Hematopoietic multipotent progenitor cell treated with erythropoietin and hydrocortisone succinate and interleukin-3 and kit ligand, for 6 days (in vitro differentiated cells): ENCODE data around the gene L1TD1.
"Not testable (repeated sequence)": the region's sequence is repeated elsewhere in the genome, so short reads cannot be mapped to it uniquely, and the experiment has no call there.

Experiments used
- DNase-seq: peaks from one replicate; pipeline ENCODE4 v3.0.0-alpha.2; 2015

L1TD1 gene

GRCh38 chr1:62208087-62208486, 13.4 kb downstream of the L1TD1 start:
- no peak for DNase-seq

GRCh38 chr1:62208970-62209369, 14.3 kb downstream of the L1TD1 start:
- DNase-seq: no peak

- no peak for DNase-seq
Measured at GRCh38 chr1:62209931-62210595, 15.4 kb downstream of the L1TD1 start.

- DNase-seq: no peak
Measured at GRCh38 chr1:62210960-62211359, 16.3 kb downstream of the L1TD1 start.

GRCh38 chr1:62212411-62212810, 17.8 kb downstream of the L1TD1 start:
- no peak for DNase-seq

GRCh38 chr1:62213075-62213914, 18.6 kb downstream of the L1TD1 start:
- no peak for DNase-seq

GRCh38 chr1:62218604-62219003, 24.0 kb downstream of the L1TD1 start:
- no peak for DNase-seq

- not testable (repeated sequence) for DNase-seq
Measured at GRCh38 chr1:62220456-62220855, 25.8 kb downstream of the L1TD1 start.

- no peak for DNase-seq
Measured at GRCh38 chr1:62221171-62221570, 26.5 kb downstream of the L1TD1 start.

- no peak for DNase-seq
Measured at GRCh38 chr1:62222321-62222720, 27.7 kb downstream of the L1TD1 start.

GRCh38 chr1:62224182-62224581, 29.5 kb downstream of the L1TD1 start:
- no peak for DNase-seq

GRCh38 chr1:62227496-62227895, 32.8 kb downstream of the L1TD1 start:
- no peak for DNase-seq

GRCh38 chr1:62228136-62228882, 33.7 kb downstream of the L1TD1 start:
- no peak for DNase-seq

- DNase-seq: no peak
Measured at GRCh38 chr1:62228883-62229187, 34.2 kb downstream of the L1TD1 start.

- DNase-seq: no peak
Measured at GRCh38 chr1:62229468-62229867, 34.8 kb downstream of the L1TD1 start.

- DNase-seq: no peak
Measured at GRCh38 chr1:62229932-62230331, 35.3 kb downstream of the L1TD1 start.

GRCh38 chr1:62230718-62231117, 36.1 kb downstream of the L1TD1 start:
- DNase-seq: no peak

GRCh38 chr1:62232871-62233278, 38.2 kb downstream of the L1TD1 start:
- DNase-seq: no peak

- no peak for DNase-seq
Measured at GRCh38 chr1:62233926-62234450, 39.3 kb downstream of the L1TD1 start.

GRCh38 chr1:62234688-62235087, 40.0 kb downstream of the L1TD1 start:
- DNase-seq: no peak

- DNase-seq: no peak
Measured at GRCh38 chr1:62235576-62235975, 40.9 kb downstream of the L1TD1 start.

- no peak for DNase-seq
Measured at GRCh38 chr1:62237361-62237760, 42.7 kb downstream of the L1TD1 start.

GRCh38 chr1:62237950-62238374, 43.3 kb downstream of the L1TD1 start:
- no peak for DNase-seq

GRCh38 chr1:62238507-62238906, 43.9 kb downstream of the L1TD1 start:
- DNase-seq: no peak
